Chondrocyte (in vitro differentiated cells): Measurements from ENCODE around the gene METTL22. TPM values are rescaled to one million over a fixed set of nuclear protein-coding genes. Genes with fewer than 3 reads are reported as not detected.
A peak's percentile ranks its signal among the peaks of the same experiment; 100 is the strongest.

Source experiments
- DNase-seq: peaks from one replicate; pipeline ENCODE4 v3.0.0; 2021; ENCODE audit warnings: mixed read lengths, low spot score
- H3K27ac Mint-ChIP-seq: one replicate; pipeline ENCODE4 v1.8.0; 2021; ENCODE audit warnings: mild to moderate bottlenecking, moderate library complexity, mixed read lengths; ENCODE audit not compliant: unreplicated experiment
- H3K27me3 Mint-ChIP-seq: 2 replicates; pipeline ENCODE4 v1.8.0; 2021; ENCODE audit warnings: low read depth, mixed read lengths
- H3K36me3 Mint-ChIP-seq: 2 replicates; pipeline ENCODE4 v1.8.0; 2021; ENCODE audit warnings: low read depth, mixed read lengths
- H3K4me1 Mint-ChIP-seq: 2 replicates; pipeline ENCODE4 v1.8.0; 2021; ENCODE audit warnings: low read depth, mild to moderate bottlenecking, mixed read lengths
- H3K4me3 Mint-ChIP-seq: one replicate; pipeline ENCODE4 v1.8.0; 2021; ENCODE audit warnings: mild to moderate bottlenecking, moderate library complexity, mixed read lengths; ENCODE audit not compliant: unreplicated experiment
- H3K9me3 Mint-ChIP-seq: 2 replicates; pipeline ENCODE4 v1.8.0; 2021; ENCODE audit warnings: low read depth, mixed read lengths
- total RNA-seq: library from RNA; stranded (reverse); gene quantifications from 3 replicates; pipeline ENCODE4 v1.2.1, GENCODE V29; 2021
- TF ChIP-seq, protein P1 (sequence below): fragments of 200-600 bp; sonication (generic); IDR thresholded peaks from 2 replicates; pipeline ENCODE4 v1.5.0; 2021; ENCODE audit warnings: antibody characterized with exemption, mild to moderate bottlenecking, moderate library complexity

The METTL22 gene
- total RNA-seq, 1 donor from 2014 or later, result 39.9 TPM

DNA sequence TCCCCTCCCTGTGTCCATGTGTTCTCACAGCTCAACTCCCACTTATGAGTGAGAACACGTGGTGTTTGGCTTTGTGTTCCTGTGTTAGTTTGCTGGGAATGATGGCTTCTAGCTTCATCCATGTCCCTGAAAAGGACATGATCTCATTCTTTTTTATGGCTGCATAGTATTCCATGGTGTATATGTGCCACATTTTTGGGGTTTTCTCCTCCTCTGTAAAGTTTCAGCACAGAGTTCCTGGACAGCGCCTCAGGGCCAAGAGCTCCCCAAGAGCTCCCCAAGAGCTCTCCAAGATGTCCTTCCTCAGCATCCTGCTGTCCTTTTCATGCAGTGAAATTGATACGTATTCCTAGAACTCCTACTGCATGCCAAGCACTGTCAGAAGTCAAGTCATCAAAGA is 46.0 kb downstream of the METTL22 start:
- TF ChIP-seq, protein P1, sequence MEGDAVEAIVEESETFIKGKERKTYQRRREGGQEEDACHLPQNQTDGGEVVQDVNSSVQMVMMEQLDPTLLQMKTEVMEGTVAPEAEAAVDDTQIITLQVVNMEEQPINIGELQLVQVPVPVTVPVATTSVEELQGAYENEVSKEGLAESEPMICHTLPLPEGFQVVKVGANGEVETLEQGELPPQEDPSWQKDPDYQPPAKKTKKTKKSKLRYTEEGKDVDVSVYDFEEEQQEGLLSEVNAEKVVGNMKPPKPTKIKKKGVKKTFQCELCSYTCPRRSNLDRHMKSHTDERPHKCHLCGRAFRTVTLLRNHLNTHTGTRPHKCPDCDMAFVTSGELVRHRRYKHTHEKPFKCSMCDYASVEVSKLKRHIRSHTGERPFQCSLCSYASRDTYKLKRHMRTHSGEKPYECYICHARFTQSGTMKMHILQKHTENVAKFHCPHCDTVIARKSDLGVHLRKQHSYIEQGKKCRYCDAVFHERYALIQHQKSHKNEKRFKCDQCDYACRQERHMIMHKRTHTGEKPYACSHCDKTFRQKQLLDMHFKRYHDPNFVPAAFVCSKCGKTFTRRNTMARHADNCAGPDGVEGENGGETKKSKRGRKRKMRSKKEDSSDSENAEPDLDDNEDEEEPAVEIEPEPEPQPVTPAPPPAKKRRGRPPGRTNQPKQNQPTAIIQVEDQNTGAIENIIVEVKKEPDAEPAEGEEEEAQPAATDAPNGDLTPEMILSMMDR, result no peak
- H3K9me3 Mint-ChIP-seq, result no peaks in the 10 kb centered on the region
- no peaks in the 10 kb centered on the region for H3K4me1 Mint-ChIP-seq
- H3K27me3 Mint-ChIP-seq, result no peaks in the 10 kb centered on the region
- no peak overlapping the region for H3K4me3 Mint-ChIP-seq
- DNase-seq, result peak; percentile 2
- no peak overlapping the region for H3K27ac Mint-ChIP-seq
- H3K36me3 Mint-ChIP-seq, result no peaks in the 10 kb centered on the region

DNA sequence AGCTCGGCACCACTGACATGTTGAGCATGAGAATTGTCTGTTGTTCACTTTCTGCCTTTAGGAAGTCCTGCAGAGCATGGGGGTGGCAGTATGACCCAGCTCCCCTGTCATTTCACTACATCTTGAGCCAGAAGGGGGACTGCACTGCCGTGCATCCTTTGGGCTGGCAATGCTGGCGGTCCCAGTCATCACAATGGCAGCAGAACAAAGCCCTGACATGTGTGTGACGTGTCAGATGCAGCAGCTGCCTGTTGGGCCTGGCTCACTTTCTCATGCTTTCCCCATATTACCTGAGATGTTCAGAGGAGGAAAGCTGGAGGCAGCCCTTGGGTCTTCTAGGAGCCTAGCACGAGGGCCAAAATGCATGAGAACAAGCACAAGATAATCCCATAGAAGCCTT is 46.6 kb downstream of the METTL22 start:
- DNase-seq, result peak; percentile 22
- Mint-ChIP-seq H3K27ac (no peak overlapping the region), H3K9me3 (no peaks in the 10 kb centered on the region), H3K27me3 (no peaks in the 10 kb centered on the region), H3K36me3 (no peaks in the 10 kb centered on the region), H3K4me1 (no peaks in the 10 kb centered on the region), H3K4me3 (no peak overlapping the region)
- TF ChIP-seq, protein P1, result no peak

DNA sequence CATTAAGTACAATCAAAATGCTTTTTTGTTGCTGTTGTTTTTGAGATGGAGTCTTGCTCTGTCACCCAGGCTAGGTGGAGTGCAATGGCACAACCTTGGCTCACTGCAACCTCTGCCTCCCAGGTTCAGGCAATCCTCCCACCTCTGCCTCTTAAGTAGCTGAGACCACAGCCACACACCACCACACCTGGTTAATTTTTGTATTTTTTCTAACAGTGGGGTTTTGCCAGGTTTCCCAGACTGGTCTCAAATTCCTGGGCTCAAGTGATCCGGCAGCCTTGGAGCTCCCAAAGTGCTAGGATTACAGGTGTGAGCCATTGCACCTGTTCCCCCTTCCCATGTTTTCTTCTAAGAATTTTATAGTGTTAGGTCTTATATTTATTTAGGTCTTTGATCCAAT is 48.0 kb downstream of the METTL22 start:
- Mint-ChIP-seq H3K4me3 (no peak overlapping the region), H3K27me3 (no peaks in the 10 kb centered on the region), H3K9me3 (no peaks in the 10 kb centered on the region), H3K36me3 (no peaks in the 10 kb centered on the region), H3K27ac (no peak overlapping the region), H3K4me1 (peaks cover 3% of the 10 kb centered on the region)
- TF ChIP-seq, protein P1, result no peak
- DNase-seq, result peak; percentile 3

DNA sequence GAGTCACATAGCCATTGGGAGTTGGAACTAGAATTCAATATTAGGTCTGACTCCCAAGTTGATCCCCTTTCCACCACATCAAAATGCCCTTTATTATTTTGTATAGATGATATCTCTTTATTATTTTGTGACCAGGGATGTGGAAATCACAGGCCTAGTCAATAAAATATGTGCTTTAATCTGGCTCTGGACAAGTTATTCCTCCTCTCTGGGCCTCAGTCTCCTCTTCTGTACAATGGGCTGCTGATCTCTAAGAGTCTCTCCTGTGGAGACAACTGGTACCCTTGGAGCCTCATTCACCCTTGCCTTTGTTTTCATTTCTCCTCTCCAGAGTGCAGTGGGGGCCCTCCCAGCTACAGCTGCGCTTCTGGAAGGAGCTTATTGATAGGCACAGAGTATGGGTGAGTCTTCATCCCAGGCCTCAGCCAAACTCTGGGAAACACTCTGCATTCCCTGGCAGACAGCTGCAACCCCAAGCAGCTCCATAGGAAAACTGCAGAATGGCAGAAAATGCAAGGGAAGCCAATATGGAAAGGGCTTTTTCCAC is 48.6 kb downstream of the METTL22 start:
- no peaks in the 10 kb centered on the region for H3K36me3 Mint-ChIP-seq
- H3K9me3 Mint-ChIP-seq, result no peaks in the 10 kb centered on the region
- H3K27me3 Mint-ChIP-seq, result no peaks in the 10 kb centered on the region
- no peak overlapping the region for H3K27ac Mint-ChIP-seq
- DNase-seq, result peak; percentile 19
- H3K4me1 Mint-ChIP-seq, result peaks cover 6% of the 10 kb centered on the region
- H3K4me3 Mint-ChIP-seq, result no peak overlapping the region
- TF ChIP-seq, protein P1, result no peak

DNA sequence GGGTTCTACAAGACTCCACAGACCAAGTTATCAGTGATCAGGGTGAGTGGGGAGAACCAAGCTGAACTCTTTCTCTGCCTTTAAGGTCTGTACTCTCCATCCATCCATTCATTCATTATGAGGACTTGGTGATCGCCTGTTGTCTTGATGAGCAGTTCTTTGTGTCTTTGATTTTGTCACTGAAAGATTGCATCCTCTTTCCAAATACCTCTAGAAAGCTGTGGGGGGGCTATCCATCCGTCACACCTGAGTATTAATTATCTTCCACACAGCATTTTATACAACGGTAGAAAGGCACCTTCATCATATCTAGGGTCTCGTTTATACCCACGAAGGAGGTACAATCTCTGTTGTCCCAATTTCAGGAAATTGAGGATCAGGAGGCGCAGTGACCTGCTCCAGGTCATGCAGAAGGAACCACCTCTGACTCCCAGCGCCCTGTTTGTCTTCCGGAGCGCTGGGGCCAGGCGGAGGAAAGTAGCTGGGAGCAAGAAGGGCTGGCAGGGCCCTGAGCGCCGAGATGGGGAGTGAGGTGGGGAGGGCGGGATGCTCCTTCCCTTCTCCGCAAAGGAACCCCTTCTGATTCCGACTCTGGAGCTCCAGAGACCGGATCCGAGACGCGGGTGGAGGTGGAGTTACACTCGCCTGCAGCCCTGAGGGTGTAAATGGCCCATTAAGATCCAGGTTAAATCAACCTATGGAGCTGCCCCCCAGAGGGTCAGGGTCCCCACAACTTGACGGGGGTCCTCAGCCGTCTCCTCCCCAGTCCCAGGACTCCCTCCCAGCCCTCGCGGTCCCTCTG is 52.3 kb downstream of the METTL22 start:
- Mint-ChIP-seq H3K4me1 (peaks cover 7% of the 10 kb centered on the region), H3K4me3 (peak overlapping the region; percentile 68), H3K9me3 (no peaks in the 10 kb centered on the region), H3K27ac (no peak overlapping the region), H3K36me3 (no peaks in the 10 kb centered on the region), H3K27me3 (peaks cover 2% of the 10 kb centered on the region)
- DNase-seq, result no peak
- TF ChIP-seq, protein P1, result no peak
